ENCODE measurements around the gene ZC3H12C.

DNA sequence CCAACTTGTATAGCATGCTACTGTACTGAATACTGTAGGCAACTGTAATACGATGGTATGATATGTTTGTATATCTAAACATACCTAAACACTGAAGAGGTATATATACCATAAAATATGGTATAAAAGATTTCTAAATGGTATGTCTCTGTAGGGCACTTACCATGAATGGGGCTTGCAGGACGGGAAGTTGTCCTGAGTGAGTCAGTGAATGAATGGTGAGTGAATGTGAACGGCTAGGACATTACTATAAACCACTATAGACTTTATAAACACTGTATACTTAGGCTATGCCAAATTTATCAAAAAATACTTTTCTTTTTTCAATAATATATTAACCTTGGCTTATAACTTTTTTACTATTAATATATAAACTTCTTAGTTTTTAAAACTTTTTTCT, 66.8 kb downstream of the ZC3H12C start:
- TF ChIP-seq POLR2A (IDR thresholded peaks at IDR 0.05), result no peak
- TF ChIP-seq, protein P1, sequence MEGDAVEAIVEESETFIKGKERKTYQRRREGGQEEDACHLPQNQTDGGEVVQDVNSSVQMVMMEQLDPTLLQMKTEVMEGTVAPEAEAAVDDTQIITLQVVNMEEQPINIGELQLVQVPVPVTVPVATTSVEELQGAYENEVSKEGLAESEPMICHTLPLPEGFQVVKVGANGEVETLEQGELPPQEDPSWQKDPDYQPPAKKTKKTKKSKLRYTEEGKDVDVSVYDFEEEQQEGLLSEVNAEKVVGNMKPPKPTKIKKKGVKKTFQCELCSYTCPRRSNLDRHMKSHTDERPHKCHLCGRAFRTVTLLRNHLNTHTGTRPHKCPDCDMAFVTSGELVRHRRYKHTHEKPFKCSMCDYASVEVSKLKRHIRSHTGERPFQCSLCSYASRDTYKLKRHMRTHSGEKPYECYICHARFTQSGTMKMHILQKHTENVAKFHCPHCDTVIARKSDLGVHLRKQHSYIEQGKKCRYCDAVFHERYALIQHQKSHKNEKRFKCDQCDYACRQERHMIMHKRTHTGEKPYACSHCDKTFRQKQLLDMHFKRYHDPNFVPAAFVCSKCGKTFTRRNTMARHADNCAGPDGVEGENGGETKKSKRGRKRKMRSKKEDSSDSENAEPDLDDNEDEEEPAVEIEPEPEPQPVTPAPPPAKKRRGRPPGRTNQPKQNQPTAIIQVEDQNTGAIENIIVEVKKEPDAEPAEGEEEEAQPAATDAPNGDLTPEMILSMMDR (IDR thresholded peaks at IDR 0.05), result no peak

Data from Peyer's patch (tissue), 4 donors.